Mesodermal cell (in vitro differentiated cells): ENCODE data around the gene PTPRN2.

ENCODE experiments used
- H3K27ac ChIP-seq: 2 replicates; pipeline ENCODE4 v1.7.0; 2013; ENCODE audit warnings: mild to moderate bottlenecking, low read depth, low read length, moderate library complexity; ENCODE audit not compliant: severe bottlenecking
- H3K36me3 ChIP-seq: 2 replicates; pipeline ENCODE4 v1.7.1; 2013; ENCODE audit warnings: mild to moderate bottlenecking, low read length, moderate library complexity; ENCODE audit not compliant: control insufficient read depth, insufficient read depth
- H3K4me1 ChIP-seq: one replicate; pipeline ENCODE4 v1.7.1; 2013; ENCODE audit warnings: mild to moderate bottlenecking, low read length; ENCODE audit not compliant: insufficient read depth, control insufficient read depth, poor library complexity, severe bottlenecking
- H3K4me3 ChIP-seq: 2 replicates; pipeline ENCODE4 v1.7.0; 2013; ENCODE audit warnings: low read length, control low read depth, mild to moderate bottlenecking; ENCODE audit not compliant: insufficient read depth, poor library complexity, severe bottlenecking; ENCODE audit errors: extremely low read depth
- H3K9me3 ChIP-seq: 2 replicates; pipeline ENCODE4 v1.7.1; 2013; ENCODE audit warnings: mild to moderate bottlenecking, low read length, moderate library complexity; ENCODE audit not compliant: control insufficient read depth
- WGBS, 2 experiments: methylation state at CpG; one replicate each; pipeline ENCODE4 v1.1.5; 2013; ENCODE audit warnings: missing lambda C conversion rate in 2 of 2; ENCODE audit not compliant: insufficient coverage in 2 of 2; 5-methylcytosine and 5-hydroxymethylcytosine counted together

PTPRN2 gene

DNA sequence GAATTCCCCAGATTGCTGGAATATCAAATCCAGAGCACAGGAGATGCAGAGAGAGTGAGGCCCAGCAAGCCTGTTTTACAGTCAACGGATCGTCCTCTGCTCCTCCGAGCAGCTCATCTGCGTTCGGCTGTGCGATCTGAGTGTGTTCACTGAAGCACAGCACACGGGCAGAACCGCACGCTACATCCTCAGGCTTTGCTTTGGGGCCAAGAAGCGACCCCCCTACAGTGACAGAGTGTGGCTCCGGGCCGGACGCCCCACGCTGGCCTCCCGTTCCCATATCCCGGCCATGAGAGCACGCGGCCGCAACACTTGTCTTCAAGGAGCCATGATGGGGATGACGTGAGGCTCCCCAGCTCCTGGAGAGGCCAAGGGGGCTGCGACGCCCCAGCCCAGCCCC is 819.4 kb downstream of the PTPRN2 start:
- Histone ChIP-seq H3K27ac (no peak overlapping the region), H3K9me3 (peaks cover 94% of the 10 kb centered on the region), H3K4me3 (no peak overlapping the region), H3K36me3 (no peaks in the 10 kb centered on the region), H3K4me1 (no peaks in the 10 kb centered on the region)
- WGBS, 2 experiments: 79 to 89% methylated on average over 14 to 20 of the region's 22 CpGs

DNA sequence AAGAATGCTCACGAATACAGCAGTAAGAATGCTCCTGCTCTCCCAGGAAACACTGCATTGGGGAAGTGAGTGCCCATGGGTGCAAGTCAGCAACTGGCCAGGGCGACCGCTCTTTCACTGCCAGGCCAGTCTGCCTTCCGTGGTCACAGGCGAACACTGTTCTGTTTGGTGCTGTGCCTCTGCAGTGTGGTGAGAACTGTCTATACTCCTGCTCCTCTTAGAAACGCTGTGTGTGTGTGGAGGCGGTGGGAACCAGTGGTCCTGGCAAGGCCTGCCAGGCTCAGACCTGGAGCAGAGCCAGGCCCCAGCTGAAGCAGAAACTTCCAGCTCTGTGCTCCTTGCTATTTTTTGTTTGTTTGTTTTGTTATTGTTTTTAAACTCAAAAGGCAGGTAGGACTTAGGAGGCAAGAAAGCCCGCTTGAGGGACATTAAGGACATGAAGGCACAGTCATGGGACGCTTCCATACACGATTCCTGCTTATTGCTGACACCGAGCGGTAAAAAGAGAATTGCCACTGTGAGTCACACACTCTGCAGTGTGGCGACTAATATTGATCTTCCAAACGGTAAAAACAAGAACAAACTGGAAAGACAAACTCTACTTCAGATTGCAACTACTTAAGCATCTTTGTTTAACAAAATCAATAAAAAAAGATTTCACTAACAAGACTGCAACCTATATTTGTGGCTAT is 820.0 kb downstream of the PTPRN2 start:
- Histone ChIP-seq H3K9me3 (peaks cover 95% of the 10 kb centered on the region), H3K4me1 (no peaks in the 10 kb centered on the region), H3K27ac (no peak overlapping the region), H3K4me3 (no peak overlapping the region), H3K36me3 (no peaks in the 10 kb centered on the region)
- 61 to 70% methylated on average over 12 to 13 of the region's 14 CpGs for WGBS, 2 experiments

- H3K27ac ChIP-seq: no peak overlapping the region
- no peak overlapping the region for H3K4me3 ChIP-seq
- H3K4me1 ChIP-seq: no peaks in the 10 kb centered on the region
- no peaks in the 10 kb centered on the region for H3K36me3 ChIP-seq
- peaks cover 80% of the 10 kb centered on the region for H3K9me3 ChIP-seq
Measured at GRCh38 chr7:157766098-157766497, 821.5 kb downstream of the PTPRN2 start.

GRCh38 chr7:157764946-157765537 is 822.6 kb downstream of the PTPRN2 start:
- 72 to 73% methylated on average over 1 of the region's 1 CpG for WGBS, 2 experiments
- H3K9me3 ChIP-seq: peaks cover 74% of the 10 kb centered on the region
- no peak overlapping the region for H3K4me3 ChIP-seq

GRCh38 chr7:157764193-157764592 is 823.4 kb downstream of the PTPRN2 start:
- Histone ChIP-seq H3K9me3 (peaks cover 74% of the 10 kb centered on the region), H3K4me1 (no peaks in the 10 kb centered on the region), H3K27ac (no peak overlapping the region), H3K36me3 (no peaks in the 10 kb centered on the region), H3K4me3 (no peak overlapping the region)
- 56 to 76% methylated on average over 6 of the region's 6 CpGs for WGBS, 2 experiments

More at GRCh38 chr7:157764946-157765537, 822.6 kb downstream of the PTPRN2 start:
- Histone ChIP-seq H3K4me1 (no peaks in the 10 kb centered on the region), H3K27ac (no peak overlapping the region), H3K36me3 (no peaks in the 10 kb centered on the region)

- H3K9me3 ChIP-seq: peaks cover 71% of the 10 kb centered on the region
- 59 to 73% methylated on average over 8 to 11 of the region's 14 CpGs for WGBS, 2 experiments
- no peaks in the 10 kb centered on the region for H3K4me1 ChIP-seq
- no peaks in the 10 kb centered on the region for H3K36me3 ChIP-seq
- H3K27ac ChIP-seq: no peak overlapping the region
- no peak overlapping the region for H3K4me3 ChIP-seq
Measured at GRCh38 chr7:157763279-157764000, 824.2 kb downstream of the PTPRN2 start.

- peaks cover 71% of the 10 kb centered on the region for H3K9me3 ChIP-seq
- H3K27ac ChIP-seq: no peak overlapping the region
- H3K4me3 ChIP-seq: no peak overlapping the region
- WGBS, 2 experiments: 76 to 84% methylated on average over 3 to 8 of the region's 13 CpGs
- no peaks in the 10 kb centered on the region for H3K4me1 ChIP-seq
- H3K36me3 ChIP-seq: no peaks in the 10 kb centered on the region
Measured at GRCh38 chr7:157762824-157763223, 824.8 kb downstream of the PTPRN2 start.

DNA sequence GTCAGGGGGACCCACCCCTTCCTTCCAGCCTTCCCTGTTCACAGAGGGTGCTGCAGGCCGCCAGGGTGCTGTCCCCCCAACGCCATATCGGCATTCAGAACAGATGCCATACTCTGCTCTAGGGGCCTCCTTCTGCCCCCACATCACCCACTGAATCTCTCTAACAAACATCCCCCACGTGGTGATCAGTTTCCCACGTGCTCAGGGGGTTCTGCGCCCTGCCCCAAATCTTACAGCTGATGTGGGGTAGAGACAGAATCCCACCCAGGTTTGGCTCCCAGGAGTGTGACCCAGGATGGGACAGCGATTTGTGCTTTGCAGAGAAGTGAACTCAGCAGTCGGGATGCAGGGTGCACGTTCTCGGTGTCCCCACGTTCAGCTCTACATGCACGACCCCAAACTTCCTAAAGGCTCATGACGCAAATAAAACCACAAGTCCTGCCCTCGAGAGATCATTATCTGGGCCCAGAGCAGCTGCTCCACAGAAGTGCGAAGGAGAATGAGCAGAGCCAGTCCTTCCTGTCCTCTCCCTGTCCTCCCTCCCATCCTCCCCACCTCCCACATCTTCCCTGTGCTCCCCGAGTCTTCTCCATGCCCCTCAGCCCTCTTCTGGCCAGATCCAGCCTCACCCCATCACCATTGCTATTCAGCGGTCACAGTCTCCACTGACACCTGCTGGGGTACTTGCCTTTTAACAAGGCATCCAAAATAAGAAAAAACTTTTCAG is 827.5 kb downstream of the PTPRN2 start:
- H3K4me3 ChIP-seq: no peak overlapping the region
- peaks cover 55% of the 10 kb centered on the region for H3K9me3 ChIP-seq
- no peak overlapping the region for H3K27ac ChIP-seq
- 66% methylated on average over 13 to 15 of the region's 17 CpGs for WGBS, 2 experiments
- no peaks in the 10 kb centered on the region for H3K36me3 ChIP-seq
- H3K4me1 ChIP-seq: no peaks in the 10 kb centered on the region

DNA sequence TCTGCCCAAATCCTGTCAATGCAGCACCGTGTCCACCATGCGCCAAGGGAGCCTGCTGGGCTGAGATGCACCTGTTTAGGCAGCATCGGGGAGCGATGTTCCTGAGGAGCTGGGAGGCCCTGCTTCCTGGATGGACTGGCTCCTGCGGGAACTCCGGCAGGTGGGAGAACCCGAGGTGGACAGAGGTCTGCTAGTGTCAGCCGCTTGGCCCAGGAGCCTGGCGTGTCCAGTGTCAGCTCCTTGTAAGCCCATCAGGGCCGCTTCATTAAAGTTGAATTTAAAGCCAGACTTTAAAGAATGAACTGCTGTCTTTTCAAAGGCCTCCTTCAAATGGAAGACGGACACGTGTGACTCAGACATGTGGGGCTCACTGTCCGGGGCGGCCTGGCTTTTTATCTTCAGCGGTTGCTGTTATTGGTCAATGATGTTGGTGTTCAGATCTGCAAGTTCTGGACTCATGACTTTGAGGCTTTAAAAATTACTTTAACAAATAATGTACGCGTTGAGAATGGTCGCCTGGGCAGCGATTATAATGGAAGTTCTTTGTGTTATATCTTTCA is 828.3 kb downstream of the PTPRN2 start:
- Histone ChIP-seq H3K4me3 (no peak overlapping the region), H3K9me3 (peaks cover 50% of the 10 kb centered on the region), H3K27ac (no peak overlapping the region), H3K36me3 (no peaks in the 10 kb centered on the region), H3K4me1 (no peaks in the 10 kb centered on the region)
- WGBS, 2 experiments: 82 to 89% methylated on average over 16 to 19 of the region's 19 CpGs

GRCh38 chr7:157758468-157759245 is 829.0 kb downstream of the PTPRN2 start:
- WGBS, 2 experiments: 81 to 83% methylated on average over 32 to 36 of the region's 36 CpGs
- H3K4me3 ChIP-seq: no peak overlapping the region
- H3K9me3 ChIP-seq: peaks cover 52% of the 10 kb centered on the region
- H3K4me1 ChIP-seq: no peaks in the 10 kb centered on the region
- H3K36me3 ChIP-seq: no peaks in the 10 kb centered on the region
- H3K27ac ChIP-seq: no peak overlapping the region
